ENCODE measurements around the gene MACROD2.

The MACROD2 gene

DNA sequence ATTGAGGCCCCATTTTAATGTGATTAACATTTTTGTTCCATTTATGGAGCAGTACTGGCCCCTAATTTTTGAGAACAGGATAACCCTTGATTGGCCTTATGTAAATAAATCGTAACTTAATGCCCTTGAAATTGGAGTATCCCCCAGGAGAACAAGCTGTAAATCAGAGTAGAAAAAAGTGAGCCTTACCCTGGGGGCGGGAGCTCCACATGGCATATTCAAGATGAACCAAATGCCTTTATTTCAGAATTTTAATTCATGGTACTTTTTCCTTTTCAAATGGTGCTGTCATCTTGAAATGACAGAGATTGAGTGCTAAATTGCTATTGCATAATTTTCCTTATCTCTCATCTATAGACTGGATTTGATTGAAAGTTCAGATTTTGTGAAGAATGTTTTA, 1151.6 kb downstream of the MACROD2 start:
- TF ChIP-seq, protein P1, sequence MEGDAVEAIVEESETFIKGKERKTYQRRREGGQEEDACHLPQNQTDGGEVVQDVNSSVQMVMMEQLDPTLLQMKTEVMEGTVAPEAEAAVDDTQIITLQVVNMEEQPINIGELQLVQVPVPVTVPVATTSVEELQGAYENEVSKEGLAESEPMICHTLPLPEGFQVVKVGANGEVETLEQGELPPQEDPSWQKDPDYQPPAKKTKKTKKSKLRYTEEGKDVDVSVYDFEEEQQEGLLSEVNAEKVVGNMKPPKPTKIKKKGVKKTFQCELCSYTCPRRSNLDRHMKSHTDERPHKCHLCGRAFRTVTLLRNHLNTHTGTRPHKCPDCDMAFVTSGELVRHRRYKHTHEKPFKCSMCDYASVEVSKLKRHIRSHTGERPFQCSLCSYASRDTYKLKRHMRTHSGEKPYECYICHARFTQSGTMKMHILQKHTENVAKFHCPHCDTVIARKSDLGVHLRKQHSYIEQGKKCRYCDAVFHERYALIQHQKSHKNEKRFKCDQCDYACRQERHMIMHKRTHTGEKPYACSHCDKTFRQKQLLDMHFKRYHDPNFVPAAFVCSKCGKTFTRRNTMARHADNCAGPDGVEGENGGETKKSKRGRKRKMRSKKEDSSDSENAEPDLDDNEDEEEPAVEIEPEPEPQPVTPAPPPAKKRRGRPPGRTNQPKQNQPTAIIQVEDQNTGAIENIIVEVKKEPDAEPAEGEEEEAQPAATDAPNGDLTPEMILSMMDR (conservative IDR thresholded peaks at IDR 0.05; ENCODE audit: low read depth, low read length), result no peak
- DNase-seq (ENCODE audit: low read depth), result no peak
- H3K4me3 ChIP-seq (ENCODE audit: low read depth, low read length), result no peak overlapping the region

GRCh38 chr20:15154070-15154469, 1158.8 kb downstream of the MACROD2 start:
- H3K4me3 ChIP-seq (ENCODE audit: low read depth, low read length), result no peak overlapping the region
- TF ChIP-seq, protein P1 (conservative IDR thresholded peaks at IDR 0.05; ENCODE audit: low read depth, low read length), result no peak
- DNase-seq (ENCODE audit: low read depth), result no peak

GRCh38 chr20:15155848-15156401, 1160.6 kb downstream of the MACROD2 start:
- DNase-seq (ENCODE audit: low read depth), result no peak
- TF ChIP-seq, protein P1 (conservative IDR thresholded peaks at IDR 0.05; ENCODE audit: low read depth, low read length), result no peak
- no peak overlapping the region for H3K4me3 ChIP-seq (ENCODE audit: low read depth, low read length)

- H3K4me3 ChIP-seq (ENCODE audit: low read depth, low read length), result no peak overlapping the region
- DNase-seq (ENCODE audit: low read depth), result no peak
- TF ChIP-seq, protein P1 (conservative IDR thresholded peaks at IDR 0.05; ENCODE audit: low read depth, low read length), result no peak
Measured at GRCh38 chr20:15158533-15158932, 1163.2 kb downstream of the MACROD2 start.

DNA sequence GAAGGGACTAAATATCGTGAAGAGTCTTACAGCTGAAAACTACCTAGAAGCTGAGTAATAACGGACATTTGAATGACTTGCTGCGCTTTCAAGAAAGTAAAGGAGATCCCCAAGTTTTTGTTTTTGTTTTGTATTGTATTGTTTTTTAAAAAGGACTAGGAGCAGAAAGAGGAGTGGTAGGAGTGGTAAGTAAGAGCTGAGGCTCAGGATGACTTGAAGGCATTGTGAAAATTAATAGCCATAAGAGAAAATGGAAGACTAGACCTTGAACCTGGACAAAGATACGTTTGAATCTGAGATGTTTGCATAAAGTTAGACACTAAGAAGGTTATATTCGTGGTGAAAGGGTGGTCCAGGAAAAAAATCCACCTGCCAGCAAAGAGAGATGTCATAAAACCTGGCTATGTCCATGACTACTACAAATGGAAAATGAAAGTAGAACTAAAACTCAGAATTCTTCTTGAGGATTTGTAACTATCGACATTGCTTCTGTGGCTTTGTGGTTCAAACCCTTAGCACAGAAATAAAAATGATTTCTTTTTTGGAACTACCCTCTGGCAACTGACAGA, 1166.8 kb downstream of the MACROD2 start:
- no peak for DNase-seq (ENCODE audit: low read depth)
- TF ChIP-seq, protein P1 (conservative IDR thresholded peaks at IDR 0.05; ENCODE audit: low read depth, low read length), result no peak
- H3K4me3 ChIP-seq (ENCODE audit: low read depth, low read length), result no peak overlapping the region

DNA sequence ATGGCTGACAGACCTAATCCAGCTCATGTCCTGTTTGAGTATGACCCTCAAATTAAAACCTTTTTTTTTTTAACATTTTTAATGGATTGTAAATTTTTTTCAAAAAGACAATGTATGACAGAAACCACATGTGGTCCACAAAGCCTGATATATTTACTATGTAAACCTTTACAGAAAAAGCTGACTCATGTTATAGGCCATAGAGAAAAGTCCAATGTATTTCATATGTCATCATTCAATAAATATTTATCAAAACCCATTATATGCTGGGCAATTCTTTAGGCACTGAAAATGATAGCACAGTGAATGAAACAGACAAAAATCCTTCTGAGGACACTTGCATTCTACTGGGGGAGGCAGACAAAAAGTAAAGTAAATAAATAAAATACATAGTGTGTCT, 1168.3 kb downstream of the MACROD2 start:
- TF ChIP-seq, protein P1 (conservative IDR thresholded peaks at IDR 0.05; ENCODE audit: low read depth, low read length), result no peak
- no peak overlapping the region for H3K4me3 ChIP-seq (ENCODE audit: low read depth, low read length)
- DNase-seq (ENCODE audit: low read depth), result no peak

GRCh38 chr20:15164726-15165125, 1169.4 kb downstream of the MACROD2 start:
- no peak overlapping the region for H3K4me3 ChIP-seq (ENCODE audit: low read depth, low read length)
- DNase-seq (ENCODE audit: low read depth), result no peak
- TF ChIP-seq, protein P1 (conservative IDR thresholded peaks at IDR 0.05; ENCODE audit: low read depth, low read length), result no peak
